HG02943 (cell line): ENCODE results near the gene MEIOB.

ENCODE experiments used
- ATAC-seq: cut with Tn5 transposase; IDR thresholded peaks from one replicate; pipeline ENCODE4 v1.9.1; 2021; ENCODE audit warnings: mild to moderate bottlenecking, low read depth, moderate library complexity; ENCODE audit not compliant: unreplicated experiment

Gene MEIOB

GRCh38 chr16:1834096-1834495 is 37.9 kb downstream of the MEIOB start:
- ATAC-seq, result no peak

- ATAC-seq, result no peak
Observed at GRCh38 chr16:1832838-1833454, 39.0 kb downstream of the MEIOB start.

GRCh38 chr16:1831186-1832075 is 40.5 kb downstream of the MEIOB start:
- no peak for ATAC-seq

GRCh38 chr16:1830213-1830612 is 41.8 kb downstream of the MEIOB start:
- ATAC-seq, result no peak

- no peak for ATAC-seq
Observed at GRCh38 chr16:1828645-1829410, 43.1 kb downstream of the MEIOB start.

- peak; percentile 80 for ATAC-seq
Observed at GRCh38 chr16:1826691-1827573, 45.0 kb downstream of the MEIOB start, which contains the start of the genes FAHD1 and HAGH. TSS of gene FAHD1 (plus strand) at chr16:1827206. CDS start at chr16:1827239, 33 bp downstream. TSS of gene HAGH (minus strand) at chr16:1826825. CDS start at chr16:1826787, 38 bp downstream.

- ATAC-seq, result peak; percentile 39
Observed at GRCh38 chr16:1825864-1826690, 45.9 kb downstream of the MEIOB start.

- no peak for ATAC-seq
Observed at GRCh38 chr16:1825381-1825863, 46.5 kb downstream of the MEIOB start.

GRCh38 chr16:1823821-1824220 is 48.1 kb downstream of the MEIOB start:
- no peak for ATAC-seq

- no peak for ATAC-seq
Observed at GRCh38 chr16:1822801-1823200, 49.2 kb downstream of the MEIOB start.

- ATAC-seq, result no peak
Observed at GRCh38 chr16:1821861-1822611, 49.9 kb downstream of the MEIOB start.

- ATAC-seq, result no peak
Observed at GRCh38 chr16:1820946-1821290, 51.0 kb downstream of the MEIOB start.

- ATAC-seq, result no peak
Observed at GRCh38 chr16:1820096-1820945, 51.6 kb downstream of the MEIOB start.

- no peak for ATAC-seq
Observed at GRCh38 chr16:1819611-1820010, 52.4 kb downstream of the MEIOB start.

- no peak for ATAC-seq
Observed at GRCh38 chr16:1818873-1819525, 53.0 kb downstream of the MEIOB start.

- no peak for ATAC-seq
Observed at GRCh38 chr16:1818204-1818872, 53.6 kb downstream of the MEIOB start.
